ENCODE data around the gene MPC2. TPM values are rescaled to one million over a fixed set of nuclear protein-coding genes. Genes with fewer than 3 reads are reported as not detected.

MPC2 gene
- total RNA-seq, 1 experiment from 2014 or later, result 159 TPM

- intact Hi-C loops (cut with micrococcal nuclease; ENCODE audit: unreplicated experiment), result no loop called here
- H3K36me3 ChIP-seq (ENCODE audit: control insufficient read depth, insufficient read depth, low read length), result peaks cover 3% of the 10 kb centered on the region; the same call in 1 of the 2 replicates
Observed at GRCh38 chr1:167950569-167950968, 13.7 kb upstream of the MPC2 start.

DNA sequence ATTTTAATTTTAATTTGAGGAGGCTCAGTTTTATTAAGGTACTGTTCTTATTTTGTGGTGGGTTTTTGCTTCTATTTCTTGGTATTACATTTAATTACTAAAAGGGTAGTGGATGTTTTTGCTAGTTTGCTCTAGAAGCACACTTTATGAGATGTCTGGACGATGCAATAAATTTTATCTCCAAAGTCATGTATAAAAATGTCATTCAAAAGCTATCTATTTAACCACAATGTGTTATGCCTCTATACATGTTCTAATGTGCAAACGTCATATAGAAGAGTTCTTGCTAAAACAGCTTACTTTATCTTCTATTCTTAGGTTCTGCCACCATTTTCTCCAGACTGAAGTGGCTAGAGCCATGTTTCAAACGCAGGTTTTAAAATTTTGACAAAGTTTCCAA lies 12.9 kb upstream of the MPC2 start:
- peaks cover 23% of the 10 kb centered on the region for H3K4me1 ChIP-seq
- BruUV-seq (replicated peaks), result no TSS peak
- Mint-ChIP-seq H3K9me3 (ENCODE audit: unreplicated experiment) (peaks cover 12% of the 10 kb centered on the region), H3K27ac (ENCODE audit: unreplicated experiment) (no peak overlapping the region), H3K36me3 (ENCODE audit: insufficient read depth, unreplicated experiment) (peaks cover 51% of the 10 kb centered on the region), H3K4me1 (ENCODE audit: low read depth, unreplicated experiment) (peaks cover 25% of the 10 kb centered on the region), H3K4me3 (ENCODE audit: unreplicated experiment) (no peak overlapping the region), H3K27me3 (ENCODE audit: insufficient read depth, unreplicated experiment) (no peaks in the 10 kb centered on the region)
- CTCF ChIA-PET, result no interaction called here
- H3K9me3 ChIP-seq, result no peaks in the 10 kb centered on the region
- H3K4me3 ChIP-seq (ENCODE audit: low read depth, low read length), result no peak overlapping the region
- DNase-seq, result no peak
- TF ChIP-seq CTCF (IDR thresholded peaks at IDR 0.05; ENCODE audit: insufficient read depth in 1 of 2, low read depth in 1 of 2, low read length in 1 of 2, severe bottlenecking in 1 of 2, unreplicated experiment in 1 of 2), result no peak
- no peaks in the 10 kb centered on the region for H3K27me3 ChIP-seq (replicated peaks; ENCODE audit: control insufficient read depth, insufficient read depth, low read length)
- H3K36me3 ChIP-seq (ENCODE audit: control insufficient read depth, insufficient read depth, low read length), result peaks cover 3% of the 10 kb centered on the region; the same call in 1 of the 2 replicates
- POLR2A ChIA-PET, result no interaction called here
- intact Hi-C loops (cut with micrococcal nuclease; ENCODE audit: unreplicated experiment), result no loop called here

More at GRCh38 chr1:167950569-167950968, 13.7 kb upstream of the MPC2 start:
- H3K9me3 Mint-ChIP-seq (ENCODE audit: unreplicated experiment), result peaks cover 12% of the 10 kb centered on the region
- DNase-seq, result no peak
- peaks cover 22% of the 10 kb centered on the region for H3K4me1 Mint-ChIP-seq (ENCODE audit: low read depth, unreplicated experiment)
- H3K27me3 Mint-ChIP-seq (ENCODE audit: insufficient read depth, unreplicated experiment), result no peaks in the 10 kb centered on the region
- peaks cover 23% of the 10 kb centered on the region for H3K4me1 ChIP-seq
- no peak overlapping the region for H3K4me3 Mint-ChIP-seq (ENCODE audit: unreplicated experiment)
- no peak for TF ChIP-seq CTCF (IDR thresholded peaks at IDR 0.05; ENCODE audit: insufficient read depth in 1 of 2, low read depth in 1 of 2, low read length in 1 of 2, severe bottlenecking in 1 of 2, unreplicated experiment in 1 of 2)
- no TSS peak for BruUV-seq (replicated peaks)
- peaks cover 50% of the 10 kb centered on the region for H3K36me3 Mint-ChIP-seq (ENCODE audit: insufficient read depth, unreplicated experiment)
- H3K27me3 ChIP-seq (replicated peaks; ENCODE audit: control insufficient read depth, insufficient read depth, low read length), result no peaks in the 10 kb centered on the region
- CTCF ChIA-PET, result no interaction called here
- no peak overlapping the region for H3K27ac Mint-ChIP-seq (ENCODE audit: unreplicated experiment)
- POLR2A ChIA-PET, result no interaction called here
- no peak overlapping the region for H3K4me3 ChIP-seq (ENCODE audit: low read depth, low read length)
- H3K9me3 ChIP-seq, result no peaks in the 10 kb centered on the region

DNA sequence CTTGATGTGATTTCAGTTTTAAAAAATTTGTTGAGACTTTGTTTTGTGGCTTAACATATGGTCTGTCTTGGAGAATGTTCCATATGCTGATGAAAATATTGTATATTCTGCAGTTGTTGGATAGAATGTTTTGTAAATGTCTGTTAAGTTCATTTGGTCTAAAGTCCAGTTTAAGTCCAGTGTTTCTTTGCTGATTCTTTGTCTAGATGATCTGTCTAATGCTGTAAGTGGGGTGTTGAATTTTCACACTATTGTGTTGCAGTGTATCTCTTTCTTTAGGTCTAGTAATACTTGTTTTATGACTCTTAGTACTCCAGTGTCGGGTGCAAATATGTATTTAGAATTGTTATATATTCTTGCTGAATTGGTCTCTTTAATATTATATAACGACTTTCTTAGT lies 10.9 kb upstream of the MPC2 start:
- H3K4me1 ChIP-seq, result peaks cover 23% of the 10 kb centered on the region
- no peaks in the 10 kb centered on the region for H3K9me3 ChIP-seq
- Mint-ChIP-seq H3K27me3 (ENCODE audit: insufficient read depth, unreplicated experiment) (no peaks in the 10 kb centered on the region), H3K27ac (ENCODE audit: unreplicated experiment) (peak overlapping the region; percentile 91), H3K4me1 (ENCODE audit: low read depth, unreplicated experiment) (peaks cover 29% of the 10 kb centered on the region), H3K4me3 (ENCODE audit: unreplicated experiment) (peak overlapping the region; percentile 69), H3K9me3 (ENCODE audit: unreplicated experiment) (peaks cover 6% of the 10 kb centered on the region), H3K36me3 (ENCODE audit: insufficient read depth, unreplicated experiment) (peaks cover 39% of the 10 kb centered on the region)
- POLR2A ChIA-PET, result no interaction called here
- CTCF ChIA-PET, result no interaction called here
- intact Hi-C loops (cut with micrococcal nuclease; ENCODE audit: unreplicated experiment), result no loop called here
- BruUV-seq (replicated peaks), result no TSS peak
- DNase-seq, result no peak
- H3K27me3 ChIP-seq (replicated peaks; ENCODE audit: control insufficient read depth, insufficient read depth, low read length), result no peaks in the 10 kb centered on the region
- peaks cover 3% of the 10 kb centered on the region; the same call in 1 of the 2 replicates for H3K36me3 ChIP-seq (ENCODE audit: control insufficient read depth, insufficient read depth, low read length)
- no peak for TF ChIP-seq CTCF (IDR thresholded peaks at IDR 0.05; ENCODE audit: insufficient read depth in 1 of 2, low read depth in 1 of 2, low read length in 1 of 2, severe bottlenecking in 1 of 2, unreplicated experiment in 1 of 2)
- H3K4me3 ChIP-seq (ENCODE audit: low read depth, low read length), result no peak overlapping the region

Data from Caco-2 (cell line).